SK-N-SH treated with all-trans-retinoic acid at 6 μM for 48 hours (cell line): Measurements from ENCODE around the gene ZNF584.
A peak's percentile ranks its signal among the peaks of the same experiment; 100 is the strongest.

Experiments
- ATAC-seq: fragments of 200-7000 bp; cut with Tn5 transposase; 3 replicates; pipeline ENCODE4 v1.9.1; 2020; ENCODE audit warnings: mild to moderate bottlenecking, moderate library complexity
- BACH2 ChIP-seq: fragments of 250-450 bp; sonication (Bioruptor Pico); IDR thresholded peaks from 2 replicates; pipeline ENCODE4 v1.9.0; 2021; ENCODE audit warnings: mild to moderate bottlenecking, borderline replicate concordance
- CSDC2 ChIP-seq: fragments of 250-450 bp; sonication (Bioruptor Pico); IDR thresholded peaks from 2 replicates; pipeline ENCODE4 v1.5.0; 2020; ENCODE audit warnings: mild to moderate bottlenecking, moderate library complexity
- ESRRG ChIP-seq: fragments of 250-450 bp; sonication (Bioruptor Pico); IDR thresholded peaks from 2 replicates; pipeline ENCODE4 v1.6.1; 2021; ENCODE audit warnings: mild to moderate bottlenecking
- GLIS3 ChIP-seq: fragments of 250-450 bp; sonication (Bioruptor Pico); IDR thresholded peaks from 2 replicates; pipeline ENCODE4 v1.5.0; 2020; ENCODE audit warnings: mild to moderate bottlenecking, moderate library complexity
- ISL1 ChIP-seq: fragments of 250-450 bp; sonication (Bioruptor Pico); IDR thresholded peaks from 2 replicates; pipeline ENCODE4 v2.1.2; 2022; ENCODE audit warnings: mild to moderate bottlenecking, moderate library complexity
- OSR1 ChIP-seq: fragments of 250-450 bp; sonication (Bioruptor Pico); IDR thresholded peaks from 2 replicates; pipeline ENCODE4 v1.8.0; 2022; ENCODE audit warnings: moderate library complexity, mild to moderate bottlenecking, inconsistent platforms
- POU6F1 ChIP-seq: fragments of 250-450 bp; sonication (Bioruptor Pico); IDR thresholded peaks from 2 replicates; pipeline ENCODE4 v1.8.0; 2021; ENCODE audit warnings: low read depth, mild to moderate bottlenecking, moderate library complexity, borderline replicate concordance
- PPARA ChIP-seq: fragments of 250-450 bp; sonication (Bioruptor Pico); IDR thresholded peaks from 2 replicates; pipeline ENCODE4 v1.5.0; 2020; ENCODE audit warnings: mild to moderate bottlenecking, borderline replicate concordance
- SNAI2 ChIP-seq: fragments of 250-450 bp; sonication (Bioruptor Pico); IDR thresholded peaks from 2 replicates; pipeline ENCODE4 v1.5.0; 2020; ENCODE audit warnings: mild to moderate bottlenecking, moderate library complexity
- TOX ChIP-seq: fragments of 250-450 bp; sonication (Bioruptor Pico); IDR thresholded peaks from 2 replicates; pipeline ENCODE4 v1.8.0; 2021; ENCODE audit warnings: mild to moderate bottlenecking, moderate library complexity, borderline replicate concordance
- ZFP3 ChIP-seq: fragments of 250-450 bp; sonication (Bioruptor Pico); IDR thresholded peaks from 2 replicates; pipeline ENCODE4 v1.5.0; 2020; ENCODE audit warnings: mild to moderate bottlenecking, moderate library complexity
- ZFP30 ChIP-seq: fragments of 450-650 bp; formaldehyde crosslinking; IDR thresholded peaks from 2 replicates; pipeline ENCODE4 v1.5.0; 2022; ENCODE audit warnings: mild to moderate bottlenecking, moderate library complexity
- ZNF565 ChIP-seq: fragments of 450-650 bp; formaldehyde crosslinking; conservative IDR thresholded peaks from 2 replicates; pipeline ENCODE4 v1.5.0; 2020; ENCODE audit warnings: low read depth, mild to moderate bottlenecking, moderate library complexity
- ZNF70 ChIP-seq: fragments of 450-650 bp; formaldehyde crosslinking; IDR thresholded peaks from 2 replicates; pipeline ENCODE4 v1.5.0; 2020; ENCODE audit warnings: mild to moderate bottlenecking, moderate library complexity
- ZNF8 ChIP-seq: fragments of 450-650 bp; formaldehyde crosslinking; IDR thresholded peaks from 2 replicates; pipeline ENCODE4 v1.5.0; 2020; ENCODE audit warnings: mild to moderate bottlenecking, moderate library complexity
- TF ChIP-seq, protein P1 (sequence below): fragments of 250-450 bp; sonication (Bioruptor Pico); IDR thresholded peaks from 2 replicates; pipeline ENCODE4 v1.5.1; 2021; ENCODE audit warnings: mild to moderate bottlenecking, moderate library complexity
- TF ChIP-seq, protein P2 (sequence below): fragments of 250-450 bp; sonication (Bioruptor Pico); IDR thresholded peaks from 2 replicates; pipeline ENCODE4 v1.5.0; 2020; ENCODE audit warnings: mild to moderate bottlenecking, moderate library complexity
- TF ChIP-seq, protein P3 (sequence below): fragments of 250-450 bp; sonication (Bioruptor Pico); IDR thresholded peaks from 2 replicates; pipeline ENCODE4 v1.5.1; 2020; ENCODE audit warnings: low read depth, mild to moderate bottlenecking, moderate library complexity
- TF ChIP-seq, protein P4 (sequence below): fragments of 250-450 bp; sonication (Bioruptor Pico); IDR thresholded peaks from 2 replicates; pipeline ENCODE4 v1.8.0; 2020; ENCODE audit warnings: mild to moderate bottlenecking, moderate library complexity, borderline replicate concordance

Gene ZNF584

GRCh38 chr19:58399903-58400302 is 8.5 kb upstream of the ZNF584 start:
- no peak for TF ChIP-seq PPARA (CRISPR knock-in tag)
- 0 out of 2 replicates have a peak, but pooled peaks have one; percentile 61 for TF ChIP-seq ZFP3 (CRISPR knock-in tag)
- ATAC-seq, result no peak

DNA sequence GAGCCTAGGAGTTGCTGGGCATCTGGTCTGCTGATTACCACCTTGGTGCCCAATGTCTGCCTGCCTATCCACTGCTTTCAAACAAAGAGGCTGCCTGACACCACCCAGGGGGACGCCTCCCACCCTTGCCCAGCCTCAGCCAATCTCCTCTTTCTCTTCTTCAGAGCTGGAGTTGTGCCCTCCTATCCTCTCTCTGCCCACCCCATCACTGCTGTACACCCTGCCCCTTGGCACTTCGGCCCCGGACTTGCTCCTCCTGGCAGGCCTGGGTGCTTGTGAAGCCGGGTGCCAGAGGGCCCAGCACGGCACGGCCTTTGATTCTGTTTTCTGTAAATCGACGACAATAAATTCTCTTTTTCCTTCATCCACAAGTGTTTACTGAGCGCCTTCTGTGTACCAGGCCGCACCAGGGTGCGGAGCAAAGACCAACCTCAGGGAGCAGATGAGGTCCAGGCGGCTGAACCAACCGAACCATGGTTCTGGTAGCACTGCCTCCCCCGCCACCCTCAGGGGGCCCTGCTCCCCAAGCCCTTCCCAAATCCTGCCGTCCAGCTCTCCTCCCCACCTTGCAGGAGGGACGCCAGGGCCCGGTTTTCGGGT is 8.0 kb upstream of the ZNF584 start:
- peak; percentile 66 for ATAC-seq
- TF ChIP-seq TOX (CRISPR knock-in tag), result no peak

DNA sequence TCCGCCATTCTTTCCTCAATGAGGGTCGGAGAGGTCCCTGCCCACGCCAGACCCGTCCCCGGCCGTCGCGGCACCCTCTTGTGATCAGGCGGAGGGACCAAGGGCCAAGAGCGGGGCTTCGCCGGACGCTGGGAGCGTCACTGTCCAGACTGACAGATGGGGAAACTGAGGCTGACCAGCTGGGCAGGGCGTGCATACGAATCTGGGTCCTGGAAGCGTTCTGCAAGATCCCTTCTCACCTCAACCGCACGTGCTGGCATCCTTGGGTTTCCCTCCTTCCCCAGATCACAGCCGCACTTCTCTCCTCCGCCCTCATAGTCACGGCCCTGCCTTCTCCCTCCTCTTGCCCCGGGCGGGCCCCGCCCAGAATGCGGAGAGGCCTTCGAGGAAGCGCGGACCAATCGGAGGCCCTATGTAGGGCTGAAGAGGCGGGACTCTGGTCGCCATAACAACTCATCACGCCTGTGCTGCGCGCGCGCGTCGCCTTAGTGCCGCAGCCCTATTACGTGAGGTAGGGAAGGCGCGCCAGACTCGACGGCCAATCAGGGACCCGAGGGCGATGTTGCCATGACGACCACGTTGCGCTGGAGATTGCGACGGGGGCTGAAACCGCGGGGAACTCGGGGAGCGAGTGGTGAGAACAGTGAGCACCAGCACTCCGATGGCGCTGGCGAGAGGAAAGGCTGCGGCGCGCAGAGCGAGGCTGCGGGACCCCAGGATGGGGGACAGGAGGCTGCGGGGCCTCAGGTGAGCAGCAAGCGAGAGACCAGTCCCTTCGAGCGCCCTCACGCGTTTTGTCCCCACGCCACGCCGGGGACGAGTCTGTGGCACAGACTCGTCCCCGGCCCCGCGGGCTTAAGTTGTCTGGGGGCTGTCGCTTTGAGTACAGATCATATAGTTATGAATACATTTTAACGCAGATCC is 7.3 kb upstream of the ZNF584 start:
- TF ChIP-seq ZNF70 (no peak), ESRRG (CRISPR knock-in tag) (no peak), ZNF565 (CRISPR knock-in tag) (no peak), OSR1 (CRISPR knock-in tag) (no peak), POU6F1 (CRISPR knock-in tag) (no peak), ZFP30 (CRISPR knock-in tag) (no peak), ZFP3 (CRISPR knock-in tag) (no peak), ZNF8 (CRISPR knock-in tag) (no peak), TOX (CRISPR knock-in tag) (no peak), PPARA (CRISPR knock-in tag) (no peak), BACH2 (no peak)
- TF ChIP-seq, protein P1, sequence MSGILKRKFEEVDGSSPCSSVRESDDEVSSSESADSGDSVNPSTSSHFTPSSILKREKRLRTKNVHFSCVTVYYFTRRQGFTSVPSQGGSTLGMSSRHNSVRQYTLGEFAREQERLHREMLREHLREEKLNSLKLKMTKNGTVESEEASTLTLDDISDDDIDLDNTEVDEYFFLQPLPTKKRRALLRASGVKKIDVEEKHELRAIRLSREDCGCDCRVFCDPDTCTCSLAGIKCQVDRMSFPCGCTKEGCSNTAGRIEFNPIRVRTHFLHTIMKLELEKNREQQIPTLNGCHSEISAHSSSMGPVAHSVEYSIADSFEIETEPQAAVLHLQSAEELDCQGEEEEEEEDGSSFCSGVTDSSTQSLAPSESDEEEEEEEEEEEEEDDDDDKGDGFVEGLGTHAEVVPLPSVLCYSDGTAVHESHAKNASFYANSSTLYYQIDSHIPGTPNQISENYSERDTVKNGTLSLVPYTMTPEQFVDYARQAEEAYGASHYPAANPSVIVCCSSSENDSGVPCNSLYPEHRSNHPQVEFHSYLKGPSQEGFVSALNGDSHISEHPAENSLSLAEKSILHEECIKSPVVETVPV (CRISPR knock-in tag), result no peak
- TF ChIP-seq, protein P2, sequence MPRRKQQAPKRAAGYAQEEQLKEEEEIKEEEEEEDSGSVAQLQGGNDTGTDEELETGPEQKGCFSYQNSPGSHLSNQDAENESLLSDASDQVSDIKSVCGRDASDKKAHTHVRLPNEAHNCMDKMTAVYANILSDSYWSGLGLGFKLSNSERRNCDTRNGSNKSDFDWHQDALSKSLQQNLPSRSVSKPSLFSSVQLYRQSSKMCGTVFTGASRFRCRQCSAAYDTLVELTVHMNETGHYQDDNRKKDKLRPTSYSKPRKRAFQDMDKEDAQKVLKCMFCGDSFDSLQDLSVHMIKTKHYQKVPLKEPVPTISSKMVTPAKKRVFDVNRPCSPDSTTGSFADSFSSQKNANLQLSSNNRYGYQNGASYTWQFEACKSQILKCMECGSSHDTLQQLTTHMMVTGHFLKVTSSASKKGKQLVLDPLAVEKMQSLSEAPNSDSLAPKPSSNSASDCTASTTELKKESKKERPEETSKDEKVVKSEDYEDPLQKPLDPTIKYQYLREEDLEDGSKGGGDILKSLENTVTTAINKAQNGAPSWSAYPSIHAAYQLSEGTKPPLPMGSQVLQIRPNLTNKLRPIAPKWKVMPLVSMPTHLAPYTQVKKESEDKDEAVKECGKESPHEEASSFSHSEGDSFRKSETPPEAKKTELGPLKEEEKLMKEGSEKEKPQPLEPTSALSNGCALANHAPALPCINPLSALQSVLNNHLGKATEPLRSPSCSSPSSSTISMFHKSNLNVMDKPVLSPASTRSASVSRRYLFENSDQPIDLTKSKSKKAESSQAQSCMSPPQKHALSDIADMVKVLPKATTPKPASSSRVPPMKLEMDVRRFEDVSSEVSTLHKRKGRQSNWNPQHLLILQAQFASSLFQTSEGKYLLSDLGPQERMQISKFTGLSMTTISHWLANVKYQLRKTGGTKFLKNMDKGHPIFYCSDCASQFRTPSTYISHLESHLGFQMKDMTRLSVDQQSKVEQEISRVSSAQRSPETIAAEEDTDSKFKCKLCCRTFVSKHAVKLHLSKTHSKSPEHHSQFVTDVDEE (CRISPR knock-in tag), result no peak
- TF ChIP-seq, protein P3, sequence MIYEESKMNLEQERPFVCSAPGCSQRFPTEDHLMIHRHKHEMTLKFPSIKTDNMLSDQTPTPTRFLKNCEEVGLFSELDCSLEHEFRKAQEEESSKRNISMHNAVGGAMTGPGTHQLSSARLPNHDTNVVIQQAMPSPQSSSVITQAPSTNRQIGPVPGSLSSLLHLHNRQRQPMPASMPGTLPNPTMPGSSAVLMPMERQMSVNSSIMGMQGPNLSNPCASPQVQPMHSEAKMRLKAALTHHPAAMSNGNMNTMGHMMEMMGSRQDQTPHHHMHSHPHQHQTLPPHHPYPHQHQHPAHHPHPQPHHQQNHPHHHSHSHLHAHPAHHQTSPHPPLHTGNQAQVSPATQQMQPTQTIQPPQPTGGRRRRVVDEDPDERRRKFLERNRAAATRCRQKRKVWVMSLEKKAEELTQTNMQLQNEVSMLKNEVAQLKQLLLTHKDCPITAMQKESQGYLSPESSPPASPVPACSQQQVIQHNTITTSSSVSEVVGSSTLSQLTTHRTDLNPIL (CRISPR knock-in tag), result no peak
- ATAC-seq, result peak; percentile 96

DNA sequence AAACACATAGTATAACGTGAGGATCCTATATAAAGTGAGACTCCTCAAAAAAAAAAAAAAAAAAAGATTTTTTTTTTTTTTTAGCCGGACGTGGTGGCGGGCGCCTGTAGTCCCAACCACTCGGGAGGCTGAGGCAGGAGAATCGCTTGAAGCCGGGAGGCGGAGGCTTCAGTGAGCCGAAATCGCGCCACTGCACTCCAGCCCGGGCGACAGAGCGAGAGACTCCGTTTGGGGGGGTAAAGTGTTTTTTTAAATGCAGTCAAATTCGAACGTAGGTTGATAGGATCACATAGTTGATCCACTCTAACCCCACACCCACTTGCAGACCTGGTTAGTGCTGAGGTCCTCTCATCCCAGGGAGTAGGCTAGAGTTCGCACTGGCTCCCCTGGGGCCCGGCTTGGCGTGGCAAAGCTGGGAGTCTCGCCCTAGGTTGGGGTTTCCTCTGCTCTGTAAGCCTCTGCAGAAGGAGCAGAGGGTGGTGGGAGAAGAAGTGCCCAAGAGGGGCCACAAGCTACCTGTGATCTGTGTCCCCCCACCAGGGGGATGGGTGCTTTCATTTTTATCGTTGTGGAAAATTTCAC is 6.5 kb upstream of the ZNF584 start:
- ATAC-seq, result no peak
- TF ChIP-seq ISL1 (CRISPR knock-in tag), result no peak
- no peak for TF ChIP-seq ZFP30 (CRISPR knock-in tag)
- no peak for TF ChIP-seq CSDC2 (CRISPR knock-in tag)
- TF ChIP-seq ZNF70, result no peak
- no peak for TF ChIP-seq BACH2
- TF ChIP-seq ZFP3 (CRISPR knock-in tag), result no peak
- no peak for TF ChIP-seq SNAI2 (CRISPR knock-in tag)
- TF ChIP-seq, protein P4, sequence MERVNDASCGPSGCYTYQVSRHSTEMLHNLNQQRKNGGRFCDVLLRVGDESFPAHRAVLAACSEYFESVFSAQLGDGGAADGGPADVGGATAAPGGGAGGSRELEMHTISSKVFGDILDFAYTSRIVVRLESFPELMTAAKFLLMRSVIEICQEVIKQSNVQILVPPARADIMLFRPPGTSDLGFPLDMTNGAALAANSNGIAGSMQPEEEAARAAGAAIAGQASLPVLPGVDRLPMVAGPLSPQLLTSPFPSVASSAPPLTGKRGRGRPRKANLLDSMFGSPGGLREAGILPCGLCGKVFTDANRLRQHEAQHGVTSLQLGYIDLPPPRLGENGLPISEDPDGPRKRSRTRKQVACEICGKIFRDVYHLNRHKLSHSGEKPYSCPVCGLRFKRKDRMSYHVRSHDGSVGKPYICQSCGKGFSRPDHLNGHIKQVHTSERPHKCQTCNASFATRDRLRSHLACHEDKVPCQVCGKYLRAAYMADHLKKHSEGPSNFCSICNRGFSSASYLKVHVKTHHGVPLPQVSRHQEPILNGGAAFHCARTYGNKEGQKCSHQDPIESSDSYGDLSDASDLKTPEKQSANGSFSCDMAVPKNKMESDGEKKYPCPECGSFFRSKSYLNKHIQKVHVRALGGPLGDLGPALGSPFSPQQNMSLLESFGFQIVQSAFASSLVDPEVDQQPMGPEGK (CRISPR knock-in tag), result no peak
- no peak for TF ChIP-seq ZNF8 (CRISPR knock-in tag)
- TF ChIP-seq ESRRG (CRISPR knock-in tag), result no peak
- no peak for TF ChIP-seq GLIS3 (CRISPR knock-in tag)
- TF ChIP-seq, protein P1 (CRISPR knock-in tag), result no peak
- TF ChIP-seq, protein P3 (CRISPR knock-in tag), result no peak
- TF ChIP-seq TOX (CRISPR knock-in tag), result no peak
